Measurements from ENCODE around the gene RNU7-1.

Gene RNU7-1

DNA sequence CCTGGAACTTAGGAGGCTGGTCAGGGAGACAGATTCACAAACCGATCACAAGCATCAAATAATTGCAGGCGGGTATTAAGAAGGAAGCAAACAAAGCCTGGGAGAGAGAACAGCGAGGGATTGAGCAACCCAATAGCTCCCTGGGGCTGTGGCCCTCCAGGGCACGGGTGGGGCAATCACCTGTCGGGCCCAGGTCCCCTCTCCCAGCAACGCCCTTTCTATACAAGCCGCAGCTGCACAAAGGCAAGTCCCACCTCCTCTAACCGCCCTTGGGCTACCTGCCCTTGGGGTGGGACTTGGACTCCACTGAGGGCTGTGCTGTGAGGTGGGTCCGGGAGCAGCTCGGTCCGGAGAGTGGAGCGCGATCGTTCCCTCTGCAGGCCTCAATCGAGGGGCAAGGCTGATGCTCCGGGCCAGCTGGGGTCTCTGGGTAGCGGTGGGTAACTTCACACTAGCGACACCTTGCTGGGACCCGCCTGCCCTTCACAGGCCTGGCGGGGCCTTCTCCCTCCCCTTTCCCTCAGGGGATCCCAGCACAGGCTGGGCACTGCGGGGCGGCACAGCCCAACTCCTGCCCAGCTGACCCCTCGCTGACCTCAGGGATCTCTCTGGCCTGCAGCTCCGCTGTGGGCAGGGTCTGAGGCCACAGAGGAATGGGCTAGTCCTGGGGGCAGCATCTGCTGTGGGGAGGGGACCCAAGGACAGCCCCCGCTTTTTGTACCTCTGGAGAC, 18.8 kb downstream of the RNU7-1 start:
- WGBS, 2 experiments (ENCODE audit: insufficient coverage in 2 of 2): 77 to 81% methylated on average over 12 to 19 of the region's 25 CpGs
- Histone ChIP-seq H3K4me3 (ENCODE audit: extremely low read depth, insufficient read depth, low read length, poor library complexity, severe bottlenecking) (no peak overlapping the region), H3K27ac (ENCODE audit: low read depth, low read length, severe bottlenecking) (peak overlapping the region; percentile 67), H3K4me1 (ENCODE audit: control insufficient read depth, insufficient read depth, low read length, poor library complexity, severe bottlenecking) (peaks cover 31% of the 10 kb centered on the region), H3K36me3 (ENCODE audit: control insufficient read depth, insufficient read depth, low read length) (peaks cover 31% of the 10 kb centered on the region), H3K9me3 (ENCODE audit: control insufficient read depth, low read length) (no peaks in the 10 kb centered on the region)

DNA sequence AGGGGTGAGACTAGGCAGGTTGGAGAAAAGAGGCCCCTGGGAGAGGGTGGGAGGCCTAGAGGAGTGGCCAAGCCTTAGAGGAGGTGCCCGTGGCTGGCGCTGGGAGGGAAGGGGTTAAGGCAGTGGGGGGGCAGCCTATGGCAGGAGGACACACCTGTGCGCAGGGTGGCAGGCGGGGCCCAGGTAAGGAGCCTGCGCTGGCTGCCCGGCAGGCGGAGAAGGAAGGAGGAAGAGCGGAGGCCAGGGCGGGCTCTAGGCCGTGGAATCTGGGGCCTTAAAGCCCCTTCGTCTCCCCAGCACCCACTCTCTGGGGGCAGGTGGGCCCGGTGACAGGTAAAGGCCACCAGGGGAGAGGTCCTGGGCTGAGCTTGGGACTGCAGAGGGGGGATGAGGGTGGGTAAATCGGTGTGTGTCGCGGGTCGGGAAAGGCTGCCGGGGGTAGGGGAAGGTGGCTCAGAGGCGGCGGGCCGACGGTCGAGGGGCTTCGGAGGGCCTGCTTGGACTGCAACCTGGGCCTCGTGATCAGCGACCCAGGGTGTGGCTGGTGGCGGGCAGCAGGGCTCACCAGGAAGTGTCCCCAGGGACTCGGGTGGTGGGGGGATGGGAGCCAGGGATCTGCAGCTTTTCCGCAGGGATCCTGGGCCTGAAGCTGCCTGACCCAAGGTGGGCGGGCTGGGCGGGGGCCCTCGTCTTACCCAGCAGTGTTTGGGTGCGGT, 19.6 kb downstream of the RNU7-1 start:
- WGBS, 2 experiments (ENCODE audit: insufficient coverage in 2 of 2): 86 to 91% methylated on average over 25 to 26 of the region's 32 CpGs
- Histone ChIP-seq H3K9me3 (ENCODE audit: control insufficient read depth, low read length) (no peaks in the 10 kb centered on the region), H3K4me3 (ENCODE audit: extremely low read depth, insufficient read depth, low read length, poor library complexity, severe bottlenecking) (no peak overlapping the region), H3K27ac (ENCODE audit: low read depth, low read length, severe bottlenecking) (no peak overlapping the region), H3K36me3 (ENCODE audit: control insufficient read depth, insufficient read depth, low read length) (peaks cover 38% of the 10 kb centered on the region), H3K4me1 (ENCODE audit: control insufficient read depth, insufficient read depth, low read length, poor library complexity, severe bottlenecking) (peaks cover 29% of the 10 kb centered on the region)

DNA sequence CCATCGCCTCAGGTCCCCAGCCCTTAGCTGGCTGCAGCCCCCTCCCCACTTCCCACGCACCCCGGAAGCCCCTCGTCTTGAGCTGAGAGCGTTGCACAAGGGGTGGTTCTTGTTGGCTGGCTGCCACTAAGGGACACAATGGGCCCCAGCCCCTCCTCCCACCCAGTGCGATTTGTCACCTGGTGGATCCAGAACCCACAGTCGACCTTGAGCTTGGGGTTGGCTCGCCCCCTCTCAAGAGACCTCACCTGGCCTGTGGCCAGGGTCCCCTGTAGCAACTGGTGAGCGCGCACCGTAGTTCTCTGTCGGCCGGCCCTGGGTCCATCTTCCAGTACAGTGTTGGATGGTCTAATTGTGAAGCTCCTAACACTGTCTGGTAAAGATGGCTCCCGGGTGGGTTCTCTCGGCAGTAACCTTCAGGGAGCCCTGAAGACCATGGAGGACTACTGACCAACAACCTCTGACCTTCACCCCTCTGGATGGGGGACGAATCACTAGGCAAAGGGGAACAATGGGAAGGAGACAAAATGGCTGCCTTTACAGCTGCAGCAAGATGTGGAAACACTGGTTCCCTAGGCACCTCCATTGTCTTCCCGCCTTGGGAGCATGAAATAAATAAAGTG, 20.3 kb downstream of the RNU7-1 start:
- peaks cover 45% of the 10 kb centered on the region for H3K36me3 ChIP-seq (ENCODE audit: control insufficient read depth, insufficient read depth, low read length)
- H3K27ac ChIP-seq (ENCODE audit: low read depth, low read length, severe bottlenecking): no peak overlapping the region
- peaks cover 22% of the 10 kb centered on the region for H3K4me1 ChIP-seq (ENCODE audit: control insufficient read depth, insufficient read depth, low read length, poor library complexity, severe bottlenecking)
- WGBS, 2 experiments (ENCODE audit: insufficient coverage in 2 of 2): 93 to 95% methylated on average over 12 of the region's 17 CpGs
- no peaks in the 10 kb centered on the region for H3K9me3 ChIP-seq (ENCODE audit: control insufficient read depth, low read length)
- no peak overlapping the region for H3K4me3 ChIP-seq (ENCODE audit: extremely low read depth, insufficient read depth, low read length, poor library complexity, severe bottlenecking)

DNA sequence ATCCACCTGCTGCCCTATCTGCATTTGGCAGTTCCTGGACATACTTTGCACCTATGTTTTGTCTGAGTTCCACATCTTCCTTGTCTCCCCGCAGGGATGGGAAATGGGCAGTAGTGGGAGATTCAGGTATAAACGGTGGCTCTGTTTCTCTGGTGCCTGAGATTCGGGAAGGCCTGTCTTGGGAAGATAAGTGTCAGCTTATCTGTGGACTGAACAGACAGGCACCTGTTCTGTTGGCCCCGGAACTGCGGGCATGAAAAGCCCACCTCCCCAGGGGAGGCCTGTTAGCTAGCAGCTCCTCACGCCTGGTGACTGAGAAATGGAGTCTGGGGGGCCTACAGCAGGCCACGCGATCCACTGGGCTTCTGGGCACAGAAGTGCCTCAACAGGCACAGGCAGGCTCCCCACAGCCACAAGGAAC, 21.0 kb downstream of the RNU7-1 start:
- Histone ChIP-seq H3K4me3 (ENCODE audit: extremely low read depth, insufficient read depth, low read length, poor library complexity, severe bottlenecking) (no peak overlapping the region), H3K27ac (ENCODE audit: low read depth, low read length, severe bottlenecking) (no peak overlapping the region), H3K36me3 (ENCODE audit: control insufficient read depth, insufficient read depth, low read length) (peaks cover 51% of the 10 kb centered on the region), H3K4me1 (ENCODE audit: control insufficient read depth, insufficient read depth, low read length, poor library complexity, severe bottlenecking) (peaks cover 21% of the 10 kb centered on the region), H3K9me3 (ENCODE audit: control insufficient read depth, low read length) (no peaks in the 10 kb centered on the region)
- 81 to 90% methylated on average over 6 to 8 of the region's 8 CpGs for WGBS, 2 experiments (ENCODE audit: insufficient coverage in 2 of 2)

DNA sequence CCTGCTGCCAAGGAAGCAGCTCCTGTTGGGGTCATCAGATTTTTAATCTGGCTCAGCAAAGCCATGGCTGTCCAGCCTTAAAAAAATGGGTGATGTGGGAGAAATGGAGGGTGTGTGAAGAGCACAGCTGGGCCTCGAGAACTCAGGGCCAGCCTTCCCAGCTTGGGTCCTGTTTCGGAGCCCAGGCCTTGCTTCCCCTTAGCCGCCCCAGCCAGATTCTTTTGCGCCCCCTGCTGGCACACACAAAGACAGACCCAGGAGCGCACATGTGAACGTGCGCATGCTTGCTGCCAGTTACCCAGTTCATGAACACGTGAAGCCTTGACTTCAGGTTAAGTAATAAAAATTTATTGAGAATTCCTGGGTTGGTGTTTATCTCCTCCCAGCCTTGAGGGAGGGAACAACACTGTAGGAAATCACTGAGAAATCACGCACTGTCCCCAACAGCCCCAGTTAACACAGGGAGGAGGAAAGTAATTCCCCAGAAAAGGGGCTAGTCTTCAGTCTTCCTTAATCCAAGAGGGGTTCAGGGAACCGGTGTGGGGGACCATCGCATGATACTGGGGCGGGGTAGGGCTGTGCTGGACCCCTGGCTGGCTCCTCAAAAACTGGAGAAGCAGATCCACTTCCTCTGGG, 21.5 kb downstream of the RNU7-1 start:
- peaks cover 20% of the 10 kb centered on the region for H3K4me1 ChIP-seq (ENCODE audit: control insufficient read depth, insufficient read depth, low read length, poor library complexity, severe bottlenecking)
- peaks cover 51% of the 10 kb centered on the region for H3K36me3 ChIP-seq (ENCODE audit: control insufficient read depth, insufficient read depth, low read length)
- 42% methylated on average over 11 of the region's 12 CpGs for WGBS, 2 experiments (ENCODE audit: insufficient coverage in 2 of 2)
- H3K9me3 ChIP-seq (ENCODE audit: control insufficient read depth, low read length): no peaks in the 10 kb centered on the region
- no peak overlapping the region for H3K4me3 ChIP-seq (ENCODE audit: extremely low read depth, insufficient read depth, low read length, poor library complexity, severe bottlenecking)
- no peak overlapping the region for H3K27ac ChIP-seq (ENCODE audit: low read depth, low read length, severe bottlenecking)

DNA sequence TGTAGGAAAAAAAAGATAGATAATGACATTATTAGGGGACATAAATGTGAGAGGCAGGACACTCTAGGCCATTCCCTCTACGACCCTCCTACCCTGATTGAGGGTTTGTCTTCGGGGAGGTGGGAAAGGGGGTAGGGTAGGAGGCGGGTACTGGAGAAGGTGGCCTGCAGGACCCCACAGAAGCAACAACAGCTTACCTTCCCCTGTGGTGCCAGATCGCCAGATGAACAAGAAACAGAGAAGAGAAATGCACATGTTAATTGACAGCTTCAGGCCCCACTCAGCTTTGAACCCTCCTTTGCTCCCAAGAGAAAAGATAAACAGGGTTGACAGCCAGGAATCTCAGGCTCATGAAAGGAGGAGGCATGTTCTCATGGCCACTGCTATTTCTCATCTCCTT, 22.1 kb downstream of the RNU7-1 start:
- Histone ChIP-seq H3K27ac (ENCODE audit: low read depth, low read length, severe bottlenecking) (no peak overlapping the region), H3K36me3 (ENCODE audit: control insufficient read depth, insufficient read depth, low read length) (peaks cover 51% of the 10 kb centered on the region), H3K4me1 (ENCODE audit: control insufficient read depth, insufficient read depth, low read length, poor library complexity, severe bottlenecking) (peaks cover 20% of the 10 kb centered on the region), H3K4me3 (ENCODE audit: extremely low read depth, insufficient read depth, low read length, poor library complexity, severe bottlenecking) (no peak overlapping the region), H3K9me3 (ENCODE audit: control insufficient read depth, low read length) (no peaks in the 10 kb centered on the region)
- whole genome bisulfite sequencing, 2 experiments (ENCODE audit: insufficient coverage in 2 of 2): 90% methylated on average over 2 of the region's 4 CpGs; no CpG with 5 or more reads in 1 of the 2 experiments

GRCh38 chr12:6966351-6966750, 22.7 kb downstream of the RNU7-1 start:
- Histone ChIP-seq H3K4me1 (ENCODE audit: control insufficient read depth, insufficient read depth, low read length, poor library complexity, severe bottlenecking) (peaks cover 19% of the 10 kb centered on the region), H3K9me3 (ENCODE audit: control insufficient read depth, low read length) (no peaks in the 10 kb centered on the region), H3K4me3 (ENCODE audit: extremely low read depth, insufficient read depth, low read length, poor library complexity, severe bottlenecking) (no peak overlapping the region), H3K27ac (ENCODE audit: low read depth, low read length, severe bottlenecking) (no peak overlapping the region), H3K36me3 (ENCODE audit: control insufficient read depth, insufficient read depth, low read length) (peaks cover 51% of the 10 kb centered on the region)
- WGBS, 2 experiments (ENCODE audit: insufficient coverage in 2 of 2): 95 to 97% methylated on average over 7 of the region's 7 CpGs

- Histone ChIP-seq H3K4me3 (ENCODE audit: extremely low read depth, insufficient read depth, low read length, poor library complexity, severe bottlenecking) (no peak overlapping the region), H3K4me1 (ENCODE audit: control insufficient read depth, insufficient read depth, low read length, poor library complexity, severe bottlenecking) (peaks cover 14% of the 10 kb centered on the region), H3K36me3 (ENCODE audit: control insufficient read depth, insufficient read depth, low read length) (peaks cover 59% of the 10 kb centered on the region), H3K9me3 (ENCODE audit: control insufficient read depth, low read length) (no peaks in the 10 kb centered on the region), H3K27ac (ENCODE audit: low read depth, low read length, severe bottlenecking) (no peak overlapping the region)
- 88 to 92% methylated on average over 4 to 8 of the region's 10 CpGs for WGBS, 2 experiments (ENCODE audit: insufficient coverage in 2 of 2)
Measured at GRCh38 chr12:6967651-6968100, 24.1 kb downstream of the RNU7-1 start.

- 92 to 97% methylated on average over 6 to 7 of the region's 9 CpGs for WGBS, 2 experiments (ENCODE audit: insufficient coverage in 2 of 2)
- Histone ChIP-seq H3K4me3 (ENCODE audit: extremely low read depth, insufficient read depth, low read length, poor library complexity, severe bottlenecking) (no peak overlapping the region), H3K27ac (ENCODE audit: low read depth, low read length, severe bottlenecking) (no peak overlapping the region), H3K36me3 (ENCODE audit: control insufficient read depth, insufficient read depth, low read length) (peaks cover 64% of the 10 kb centered on the region), H3K9me3 (ENCODE audit: control insufficient read depth, low read length) (no peaks in the 10 kb centered on the region), H3K4me1 (ENCODE audit: control insufficient read depth, insufficient read depth, low read length, poor library complexity, severe bottlenecking) (peaks cover 12% of the 10 kb centered on the region)
Measured at GRCh38 chr12:6968426-6968825, 24.8 kb downstream of the RNU7-1 start.

- WGBS, 2 experiments (ENCODE audit: insufficient coverage in 2 of 2): 0% methylated on average over 27 to 30 of the region's 31 CpGs
- Histone ChIP-seq H3K36me3 (ENCODE audit: control insufficient read depth, insufficient read depth, low read length) (peaks cover 71% of the 10 kb centered on the region), H3K9me3 (ENCODE audit: control insufficient read depth, low read length) (no peaks in the 10 kb centered on the region), H3K27ac (ENCODE audit: low read depth, low read length, severe bottlenecking) (peak overlapping the region; percentile 77), H3K4me3 (ENCODE audit: extremely low read depth, insufficient read depth, low read length, poor library complexity, severe bottlenecking) (peak overlapping the region; percentile 78), H3K4me1 (ENCODE audit: control insufficient read depth, insufficient read depth, low read length, poor library complexity, severe bottlenecking) (peaks cover 10% of the 10 kb centered on the region)
Measured at GRCh38 chr12:6970096-6970527, 26.5 kb downstream of the RNU7-1 start.

Data from mesodermal cell (in vitro differentiated cells).